ENCODE measurements around the gene ARID5A. TPM values are rescaled to one million over a fixed set of nuclear protein-coding genes. Genes with fewer than 3 reads are reported as not detected.

Gene ARID5A
- total and polyA plus RNA-seq, 10 of the 15 experiments (the other 5 are each of a cell fraction or from before 2014, with no cell fraction given) = 0.76 to 87.1 (median 37.6) TPM

- no TSS peak for BruUV-seq (replicated peaks)
- Histone ChIP-seq H3K9ac (ENCODE audit: control insufficient read depth, insufficient read depth, low read length) (no peak overlapping the region), H4K20me1 (ENCODE audit: control insufficient read depth, insufficient read depth) (no peaks in the 10 kb centered on the region), H3K4me1 (ENCODE audit: control insufficient read depth, insufficient read depth, low read length) (no peaks in the 10 kb centered on the region; the same call in 1 of the 2 replicates), H3K9me3 (replicated peaks; ENCODE audit: control insufficient read depth, insufficient read depth, low read length) (no peaks in the 10 kb centered on the region; the same call in 1 of the 3 replicates), H3K79me2 (ENCODE audit: control insufficient read depth, insufficient read depth, low read length) (no peaks in the 10 kb centered on the region), H3K27me3 (replicated peaks in 1 of 2; ENCODE audit: control insufficient read depth in 2 of 2, insufficient read depth in 2 of 2, low read length in 1 of 2) (no peaks in the 10 kb centered on the region), H3K27ac (ENCODE audit: control insufficient read depth, insufficient read depth) (no peak overlapping the region), H2AFZ (ENCODE audit: control insufficient read depth, low read depth, low read length) (no peak overlapping the region), H3K4me3 (no peak overlapping the region), H3K36me3 (ENCODE audit: control insufficient read depth in 2 of 2, insufficient read depth in 2 of 2, low read length in 1 of 2) (no peaks in the 10 kb centered on the region), H3K4me2 (ENCODE audit: control insufficient read depth, insufficient read depth) (no peak overlapping the region)
- DNase-seq (ENCODE audit: low read depth, low spot score) (no peak), FAIRE-seq (no peak), ATAC-seq (no peak)
- WGBS (ENCODE audit: insufficient coverage, insufficient replicate concordance, low lambda C conversion rate, missing lambda C conversion rate) = 8% methylated on average over 1 of the region's 1 CpG
- ChIA-PET POLR2A (no interaction called here), SMC1A (ENCODE audit: uncharacterized antibody, unreplicated experiment) (interaction anchor here (0.7 to 1.4 kb wide), 3 partner anchors 8 to 245 kb away, joined by 3 to 6 read pairs (median 3); no protein-coding TSS in a partner anchor), CTCF (interaction anchor here (1.7 to 2.7 kb wide), 4 partner anchors 8 to 110 kb away, joined by 5 to 15 read pairs (median 6); no protein-coding TSS in a partner anchor), RAD21 (ENCODE audit: unreplicated experiment) (no interaction called here)
- TF ChIP-seq CBX5 (IDR thresholded peaks at IDR 0.05; ENCODE audit: low read depth) = peak; percentile 59; the same call in 1 of the 2 replicates
- TF ChIP-seq SRF (IDR thresholded peaks at IDR 0.05; ENCODE audit: low read depth in 2 of 2, low read length in 2 of 2) = no peak
- in situ Hi-C loops (cut with MboI) (no loop called here), intact Hi-C loops (cut with micrococcal nuclease; ENCODE audit: unreplicated experiment) (no loop called here)
Observed at GRCh38 chr2:96517079-96517478, 19.5 kb upstream of the ARID5A start.

- intact Hi-C loops (cut with micrococcal nuclease; ENCODE audit: unreplicated experiment) (no loop called here), in situ Hi-C loops (cut with MboI) (no loop called here)
- Histone ChIP-seq H3K9me3 (replicated peaks; ENCODE audit: control insufficient read depth, insufficient read depth, low read length) (no peaks in the 10 kb centered on the region; the same call in 1 of the 3 replicates), H3K4me3 (no peak overlapping the region), H3K36me3 (ENCODE audit: control insufficient read depth in 2 of 2, insufficient read depth in 2 of 2, low read length in 1 of 2) (no peaks in the 10 kb centered on the region), H3K4me1 (ENCODE audit: control insufficient read depth, insufficient read depth, low read length) (peaks cover 22% of the 10 kb centered on the region), H3K4me2 (ENCODE audit: control insufficient read depth, insufficient read depth) (no peak overlapping the region), H3K27ac (ENCODE audit: control insufficient read depth, insufficient read depth) (no peak overlapping the region), H3K27me3 (replicated peaks in 1 of 2; ENCODE audit: control insufficient read depth in 2 of 2, insufficient read depth in 2 of 2, low read length in 1 of 2) (no peaks in the 10 kb centered on the region), H3K79me2 (ENCODE audit: control insufficient read depth, insufficient read depth, low read length) (no peaks in the 10 kb centered on the region), H2AFZ (ENCODE audit: control insufficient read depth, low read depth, low read length) (no peak overlapping the region), H4K20me1 (ENCODE audit: control insufficient read depth, insufficient read depth) (no peaks in the 10 kb centered on the region), H3K9ac (ENCODE audit: control insufficient read depth, insufficient read depth, low read length) (no peak overlapping the region)
- ATAC-seq (no peak), FAIRE-seq (no peak), DNase-seq (ENCODE audit: low read depth, low spot score) (no peak)
- no TSS peak for BruUV-seq (replicated peaks)
- CTCF ChIA-PET = interaction anchor here (1.7 kb wide), 1 partner anchor 9 kb away, joined by 4 read pairs; no protein-coding TSS in a partner anchor
- SMC1A ChIA-PET (ENCODE audit: uncharacterized antibody, unreplicated experiment) = interaction anchor here (4.6 kb wide), 1 partner anchor 10 kb away, joined by 34 read pairs; no protein-coding TSS in a partner anchor
- RAD21 ChIA-PET (ENCODE audit: unreplicated experiment) = interaction anchor here (0.8 to 1.0 kb wide), 2 partner anchors 11 to 508 kb away, joined by 3 to 4 read pairs; no protein-coding TSS in a partner anchor
- POLR2A ChIA-PET = no interaction called here
- 33% methylated on average over 2 of the region's 4 CpGs for WGBS (ENCODE audit: insufficient coverage, insufficient replicate concordance, low lambda C conversion rate, missing lambda C conversion rate)
- TF ChIP-seq MYC (IDR thresholded peaks at IDR 0.05; ENCODE audit: insufficient read depth, insufficient read length, insufficient replicate concordance, low read length, severe bottlenecking) (no peak), SMAD1 (IDR thresholded peaks at IDR 0.05; ENCODE audit: low read depth, partially characterized antibody) (no peak), DPF2 (IDR thresholded peaks at IDR 0.05) (no peak), BACH1 (IDR thresholded peaks at IDR 0.05; ENCODE audit: borderline replicate concordance) (no peak), EZH2 (IDR thresholded peaks at IDR 0.05; ENCODE audit: borderline replicate concordance, control insufficient read depth, low read depth, low read length) (no peak), RELA (IDR thresholded peaks at IDR 0.05; ENCODE audit: borderline replicate concordance, partially characterized antibody) (no peak), EED (IDR thresholded peaks at IDR 0.05; ENCODE audit: low read depth) (no peak), SKIL (IDR thresholded peaks at IDR 0.05; ENCODE audit: low read depth, poor library complexity, severe bottlenecking) (no peak), GABPA (IDR thresholded peaks at IDR 0.05; ENCODE audit: low read depth) (no peak)
Observed at GRCh38 chr2:96520231-96520630, 16.3 kb upstream of the ARID5A start.

Measured in GM12878 (cell line).